Pons (tissue), 1 donor: ENCODE results near the gene ATP11A.

ENCODE experiments used
- DNase-seq: peaks from one replicate; pipeline ENCODE4 v3.0.0-alpha.2; 2016; ENCODE audit warnings: low spot score

ATP11A gene

DNA sequence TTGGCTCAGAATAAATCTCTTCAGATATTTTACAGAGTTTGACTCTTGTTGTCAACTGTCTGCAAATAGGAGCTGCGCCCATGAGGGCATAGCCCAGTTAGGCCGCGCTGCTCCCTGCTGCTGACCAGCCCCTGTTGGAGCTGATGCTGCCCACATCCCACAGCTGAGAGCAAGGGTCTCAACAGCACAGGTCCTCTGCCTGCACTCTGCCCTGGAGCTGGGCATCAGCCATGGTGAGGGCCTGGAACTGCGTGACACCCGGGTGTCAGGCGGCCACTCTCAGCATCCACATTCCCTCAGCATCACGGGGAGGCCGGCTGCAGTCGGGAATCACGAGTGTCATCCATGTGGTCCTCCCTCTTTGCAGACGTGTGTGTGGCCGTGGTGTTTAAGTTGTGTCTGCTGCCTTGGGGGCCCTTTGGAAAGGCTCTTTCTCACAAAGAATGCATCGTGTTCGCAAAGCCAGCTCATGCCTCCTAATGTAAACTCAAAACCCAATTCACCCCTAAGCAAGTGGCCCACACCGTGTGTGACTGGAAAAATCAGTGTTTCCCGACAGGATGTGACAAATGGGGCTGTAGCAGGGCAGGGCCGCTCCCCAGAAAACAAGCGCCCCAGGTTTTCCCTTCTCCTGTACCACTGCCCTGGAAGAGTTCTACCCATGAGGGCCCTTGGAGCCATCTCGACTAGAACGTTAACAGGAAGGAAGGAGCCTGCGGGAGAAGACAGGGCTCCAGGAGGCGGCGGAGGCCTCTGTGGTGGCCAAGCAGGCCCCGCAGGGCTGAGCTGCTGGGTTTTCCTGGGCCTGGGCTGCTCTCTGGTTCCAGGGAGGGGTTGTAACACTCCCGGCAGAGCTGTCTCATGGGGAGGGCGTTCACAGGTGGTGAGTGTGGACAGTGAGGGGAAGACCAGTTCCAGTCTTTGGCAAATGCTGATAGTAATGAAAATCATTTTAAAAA is 20.3 kb downstream of the ATP11A start:
- DNase-seq, result no peak

DNA sequence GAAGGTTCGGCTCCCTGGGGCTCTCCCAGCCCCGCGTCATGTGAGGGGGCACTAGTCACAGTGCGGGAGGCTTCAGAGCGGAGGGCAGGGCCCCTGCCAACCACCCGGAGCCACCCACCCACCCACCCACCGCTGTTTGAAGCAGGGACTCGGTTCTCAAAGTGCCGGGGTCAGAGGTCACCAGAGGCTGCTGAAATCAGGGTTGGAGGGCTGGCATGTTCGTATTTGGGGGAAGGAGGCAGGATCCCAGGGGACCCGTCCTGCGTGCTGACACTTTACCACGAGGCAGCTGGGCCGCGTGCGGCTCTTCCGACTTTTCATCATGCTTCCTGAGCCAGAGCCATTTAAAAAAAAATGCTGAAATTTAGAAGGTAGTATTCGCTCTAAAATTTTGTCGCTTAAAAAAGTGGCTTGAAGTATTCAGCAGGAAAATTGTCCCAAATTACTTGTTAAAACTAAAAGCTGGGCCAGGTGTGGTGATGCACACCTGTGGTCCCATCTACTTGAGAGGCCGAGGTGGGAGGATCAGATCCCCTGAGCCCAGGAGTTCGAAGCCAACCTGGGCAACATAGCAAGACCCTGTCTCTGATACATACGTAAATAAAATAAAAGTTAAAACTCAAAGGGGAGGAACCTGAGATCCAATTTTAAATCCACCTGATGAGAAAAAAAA is 21.2 kb downstream of the ATP11A start:
- DNase-seq, result no peak

DNA sequence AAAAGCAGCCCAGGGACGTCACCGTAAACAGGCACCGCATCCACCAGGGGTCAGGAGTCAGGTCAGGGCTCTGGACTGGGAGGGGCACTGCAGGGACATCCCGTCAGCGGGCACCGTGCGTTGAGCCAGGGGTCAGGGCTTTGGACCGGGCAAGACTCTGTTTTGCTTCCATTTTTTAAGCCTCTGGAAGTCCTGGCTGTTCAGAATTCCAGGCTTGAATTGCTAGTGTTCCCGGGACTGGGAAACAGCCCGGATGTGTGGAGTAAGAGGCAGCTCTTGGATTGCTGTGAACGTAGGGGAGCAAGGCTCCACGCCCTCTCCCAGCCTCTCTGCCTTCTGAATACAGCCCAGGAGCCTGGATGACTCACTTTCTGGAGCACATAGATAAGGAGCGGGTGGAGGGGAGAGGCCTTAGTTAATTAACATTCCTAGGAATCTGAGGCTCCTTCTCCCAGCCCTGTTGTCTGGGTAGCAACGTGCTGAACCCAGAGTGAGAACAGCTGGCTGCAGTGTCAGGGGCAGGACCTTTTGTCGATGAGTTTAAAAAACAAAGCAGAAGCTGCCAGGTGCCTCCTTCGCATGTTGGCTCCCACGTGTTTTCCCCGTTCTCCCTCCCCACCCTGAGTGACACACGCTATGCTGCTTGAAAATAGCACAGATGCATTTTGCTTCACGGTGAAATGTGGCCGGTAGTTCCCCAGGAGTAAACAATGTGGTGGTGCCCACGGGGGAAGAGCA is 21.9 kb downstream of the ATP11A start:
- peak; percentile 54 for DNase-seq

DNA sequence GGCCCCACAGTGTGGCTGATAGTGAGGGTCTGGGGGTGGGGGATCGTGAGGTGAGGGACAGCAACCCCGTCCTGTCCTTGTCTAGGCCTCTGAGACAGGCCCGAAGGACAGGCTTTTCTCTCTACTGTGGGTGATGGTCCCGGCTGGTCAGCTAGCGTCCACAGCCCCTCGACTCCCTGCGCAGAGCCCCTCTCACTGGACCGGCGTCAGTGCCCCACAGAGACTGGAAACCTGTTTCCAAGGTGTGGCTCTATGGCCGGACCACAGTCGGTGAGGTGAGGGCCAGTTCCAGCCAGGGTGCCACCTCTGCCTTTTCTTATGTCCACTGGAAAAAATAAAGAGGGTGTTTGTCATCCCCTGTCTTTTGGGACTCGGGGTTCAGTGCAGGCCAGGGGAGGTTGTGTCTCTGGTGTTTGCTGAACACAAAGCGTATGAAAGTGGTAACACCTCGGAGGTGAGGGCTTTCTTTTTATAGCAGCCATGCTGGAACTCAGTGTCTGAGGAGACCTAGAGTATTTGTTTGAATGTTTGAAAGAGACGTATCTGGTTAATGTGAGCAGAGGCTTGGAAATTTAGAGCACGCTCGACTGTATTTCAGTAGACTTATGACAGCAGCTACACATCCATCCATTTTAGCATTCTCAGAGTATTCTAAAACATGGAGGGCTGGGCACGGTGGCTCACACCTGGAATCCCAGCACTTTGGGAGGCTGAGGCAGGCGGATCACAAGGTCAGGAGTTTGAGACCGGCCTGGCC is 22.8 kb downstream of the ATP11A start:
- no peak for DNase-seq

DNA sequence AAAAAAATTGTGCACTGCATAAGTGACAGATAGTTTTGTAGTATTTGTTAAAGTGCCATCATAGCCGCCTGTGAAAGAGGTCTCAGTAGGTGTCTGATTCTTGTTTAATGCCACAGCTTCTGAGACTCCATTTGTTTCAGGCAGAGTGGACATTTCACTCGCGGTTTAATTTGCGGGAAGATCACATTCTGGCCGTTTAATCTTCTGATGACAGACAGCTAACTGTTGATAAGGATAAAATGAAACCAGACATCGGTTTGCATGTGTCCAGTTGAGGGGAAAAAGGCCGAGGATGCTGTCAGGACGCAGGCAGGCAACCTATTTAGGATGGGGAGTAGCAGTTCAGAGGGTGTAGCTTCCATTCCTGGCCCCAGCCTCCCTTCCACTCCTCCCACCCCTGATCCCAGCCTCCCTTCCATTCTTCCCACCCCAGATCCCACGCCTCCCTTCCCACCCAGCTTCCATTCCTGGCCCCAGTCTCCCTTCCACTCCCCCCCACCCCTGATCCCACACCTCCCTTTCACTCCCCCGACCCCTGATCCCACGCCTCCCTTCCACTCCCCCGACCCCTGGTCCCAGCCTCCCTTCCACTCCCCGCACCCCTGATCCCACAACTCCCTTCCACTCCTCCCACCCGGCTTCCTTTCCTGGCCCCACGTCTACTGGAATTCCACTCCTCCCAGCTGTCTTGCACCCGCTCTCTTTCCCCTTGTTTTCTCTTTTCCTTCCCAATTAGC is 23.8 kb downstream of the ATP11A start:
- DNase-seq, result no peak

DNA sequence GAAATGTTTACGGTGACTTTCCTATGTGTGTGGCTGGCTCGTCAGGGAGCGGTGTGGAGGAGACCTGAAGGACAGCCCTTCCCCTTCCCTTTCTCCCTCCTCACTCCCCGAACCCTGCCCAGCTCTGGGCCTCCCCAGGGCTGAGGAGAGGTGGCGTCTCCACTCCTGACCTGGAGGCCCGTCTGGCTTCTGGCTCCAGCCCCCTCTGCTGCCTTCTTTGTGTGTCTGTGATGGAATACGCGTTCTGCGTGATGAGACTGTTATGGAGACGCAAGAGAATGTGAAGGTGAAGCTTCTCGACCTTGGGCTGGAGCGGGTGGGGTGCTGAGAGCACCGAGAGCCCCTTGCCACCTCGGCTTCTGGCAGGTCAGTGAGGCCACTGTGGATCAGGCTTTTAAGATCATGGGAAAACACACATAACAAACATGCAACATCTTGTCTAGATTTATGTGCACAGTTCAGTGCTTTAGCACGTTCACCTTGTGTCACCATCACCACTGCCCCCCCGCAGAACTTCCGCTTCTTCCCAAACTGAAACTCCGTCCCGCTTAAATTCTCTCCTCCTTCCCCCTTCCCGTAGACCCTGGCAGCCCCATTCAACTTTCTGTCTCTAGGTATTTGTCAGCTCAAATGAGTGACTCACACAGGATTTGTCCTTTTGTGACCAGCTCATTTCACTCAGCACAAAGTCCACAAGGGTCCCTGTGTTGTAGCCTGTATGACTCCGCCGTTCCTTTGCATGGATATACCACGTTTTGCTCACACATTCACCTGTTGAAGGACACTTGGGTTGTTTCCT is 24.7 kb downstream of the ATP11A start:
- DNase-seq, result no peak

DNA sequence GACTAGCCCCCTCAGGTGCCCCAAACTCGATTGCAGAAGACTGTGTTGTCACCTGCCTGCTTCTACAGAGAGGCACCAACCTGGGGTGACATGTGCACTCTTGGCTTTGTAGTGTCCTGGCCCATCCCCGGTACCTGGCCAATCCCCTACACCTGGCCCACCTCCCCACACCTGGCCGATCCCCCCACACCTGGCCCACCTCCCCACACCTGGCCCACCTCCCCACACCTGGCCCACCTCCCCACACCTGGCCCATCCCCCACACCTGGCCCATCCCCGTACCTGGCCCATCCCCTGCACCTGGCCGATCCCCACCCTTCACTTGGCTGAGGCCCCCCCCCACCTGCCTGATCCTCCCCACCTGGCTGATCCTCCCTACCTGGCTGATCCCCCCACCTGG is 25.4 kb downstream of the ATP11A start:
- DNase-seq, result no peak

DNA sequence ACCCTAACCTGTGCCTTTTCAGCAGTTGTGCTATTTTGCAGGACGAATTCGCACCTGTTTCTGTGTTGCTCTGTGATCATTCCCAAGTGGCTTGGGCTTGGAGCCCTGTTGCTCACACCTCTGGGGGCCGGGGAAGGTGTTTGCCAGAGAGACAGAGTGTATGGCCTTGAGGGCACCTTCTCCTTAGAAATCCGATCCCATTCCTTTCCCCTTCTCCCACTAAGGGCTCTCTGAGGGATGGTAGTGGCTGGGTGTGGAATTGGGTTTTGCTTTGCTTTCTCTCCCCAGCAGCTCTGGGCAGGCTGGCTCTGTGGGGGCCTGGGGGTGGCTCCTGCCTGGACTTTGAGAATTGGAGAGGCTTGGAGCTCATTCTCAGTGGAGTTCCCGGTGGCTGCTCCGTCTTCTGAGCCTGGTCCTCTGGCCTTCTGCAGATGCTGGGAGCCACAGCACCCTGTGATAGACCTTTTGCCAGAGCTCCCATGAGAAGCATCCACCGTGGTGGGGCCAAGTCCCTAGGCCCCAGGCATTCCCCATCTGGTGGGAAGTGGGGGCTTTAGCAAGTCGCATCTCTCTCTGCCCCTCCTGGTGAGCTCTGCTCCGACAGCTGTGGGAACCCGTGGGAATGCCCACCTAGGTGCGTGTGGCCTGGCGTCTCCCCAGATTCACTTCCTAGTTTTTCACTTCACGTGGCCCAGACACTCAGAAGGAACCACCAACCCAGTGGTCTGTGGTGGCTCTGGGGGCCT is 26.1 kb downstream of the ATP11A start:
- DNase-seq, result no peak

DNA sequence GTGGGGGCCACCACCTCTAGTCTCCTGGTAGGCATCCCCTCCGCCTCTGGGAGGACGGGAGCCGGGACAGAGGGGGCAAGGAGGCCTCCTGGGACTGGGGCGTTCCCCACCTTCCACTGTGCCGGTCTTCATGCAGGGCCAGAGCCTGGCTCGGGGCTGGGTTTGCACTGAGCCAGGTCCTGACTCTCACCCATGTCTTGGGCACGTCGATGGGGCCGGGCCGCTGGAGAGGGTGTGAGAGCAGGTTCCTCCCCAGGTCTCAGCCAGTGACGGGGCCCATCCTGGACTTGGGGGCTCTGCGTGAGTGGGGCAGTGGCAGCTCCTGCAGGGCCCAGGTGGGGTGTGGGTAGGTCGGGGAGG is 26.6 kb downstream of the ATP11A start:
- DNase-seq, result no peak

DNA sequence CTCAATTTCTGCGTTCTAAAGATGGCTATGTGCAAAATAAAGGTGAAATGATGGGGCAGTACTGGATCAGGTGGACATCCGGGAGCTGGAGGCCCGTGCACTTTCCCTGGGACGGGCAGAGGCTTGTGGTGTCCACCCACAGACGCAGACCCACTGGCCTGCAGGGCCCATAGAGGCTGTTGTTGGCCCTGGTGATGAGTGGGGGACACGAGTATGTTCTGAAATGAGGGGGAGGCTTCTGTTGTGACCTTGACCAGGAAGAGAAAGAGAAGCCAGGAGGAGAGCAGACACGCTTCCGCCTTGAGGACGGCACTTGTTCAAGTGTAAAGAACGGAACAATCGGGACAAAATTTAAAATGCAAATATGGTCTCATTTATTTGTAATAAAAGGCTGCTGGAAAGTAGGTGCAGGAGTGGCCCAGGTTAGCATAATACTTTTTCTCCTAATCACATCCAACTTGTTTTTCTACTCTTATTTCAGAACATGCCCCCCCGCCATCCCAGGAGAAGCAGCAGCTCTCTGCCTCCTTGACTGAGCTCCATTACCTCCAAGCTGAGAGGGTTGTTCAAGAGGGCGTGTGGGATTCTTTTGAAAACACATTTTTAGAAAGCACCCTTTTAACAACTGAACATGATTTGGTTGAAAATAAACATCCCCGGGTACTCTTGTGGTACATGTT is 27.1 kb downstream of the ATP11A start:
- DNase-seq, result no peak

DNA sequence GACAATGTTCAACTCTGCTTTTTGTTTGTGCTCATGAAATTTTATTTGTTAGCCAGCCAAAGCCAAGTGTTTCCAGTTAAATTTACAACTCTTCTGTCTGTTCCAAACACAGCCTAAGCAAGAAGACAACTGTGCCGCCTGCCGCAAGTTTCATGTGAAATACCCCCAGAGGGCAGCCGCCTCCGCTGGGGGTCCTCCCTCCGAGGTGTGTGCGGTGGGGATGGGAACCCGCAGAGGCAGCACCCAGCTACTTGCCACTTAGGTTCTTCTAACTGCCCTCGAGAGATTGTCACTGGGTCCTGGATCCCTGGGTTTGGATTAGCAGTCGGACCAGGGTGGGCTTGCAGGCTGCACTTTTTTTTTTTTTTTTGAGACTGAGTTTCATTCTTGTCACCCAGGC is 28.5 kb downstream of the ATP11A start:
- no peak for DNase-seq

DNA sequence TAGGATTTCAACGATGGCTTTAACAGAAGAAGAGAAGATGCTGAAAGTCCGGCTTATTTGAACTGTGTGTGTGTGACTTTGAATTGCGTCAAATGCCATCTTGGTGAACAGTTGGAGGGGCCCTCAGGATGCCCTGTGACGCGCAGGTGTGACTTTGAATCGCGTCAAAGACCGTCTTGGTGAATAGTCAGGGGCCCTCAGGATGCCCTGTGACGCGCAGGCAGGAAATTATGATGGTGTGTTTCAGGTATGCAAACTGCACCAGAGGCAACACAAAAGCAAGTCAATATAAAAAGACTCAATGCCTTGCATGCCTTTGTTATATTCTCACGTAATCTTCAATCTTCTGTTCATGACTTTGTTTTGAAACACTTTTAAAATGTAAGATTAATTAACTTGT is 29.2 kb downstream of the ATP11A start:
- no peak for DNase-seq

DNA sequence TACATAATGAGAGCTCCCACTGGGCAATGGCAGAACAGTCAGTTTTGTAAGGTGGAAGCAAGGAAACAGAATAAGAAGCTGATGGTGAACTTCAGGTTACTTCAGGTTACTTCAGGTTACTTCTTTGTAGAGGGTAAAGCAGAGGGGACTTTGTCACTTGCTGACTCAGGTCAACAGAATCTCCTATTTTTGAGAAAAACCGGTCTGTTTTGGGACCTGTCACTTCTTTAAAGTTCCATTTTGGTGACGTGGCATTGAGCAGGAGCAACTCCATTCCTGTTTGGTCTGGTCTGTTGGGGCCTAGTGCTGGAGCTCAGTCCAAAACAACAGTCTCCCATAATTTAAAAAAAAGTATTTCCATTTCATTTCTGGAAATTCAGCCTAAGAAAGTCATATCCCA is 29.7 kb downstream of the ATP11A start:
- DNase-seq, result no peak

DNA sequence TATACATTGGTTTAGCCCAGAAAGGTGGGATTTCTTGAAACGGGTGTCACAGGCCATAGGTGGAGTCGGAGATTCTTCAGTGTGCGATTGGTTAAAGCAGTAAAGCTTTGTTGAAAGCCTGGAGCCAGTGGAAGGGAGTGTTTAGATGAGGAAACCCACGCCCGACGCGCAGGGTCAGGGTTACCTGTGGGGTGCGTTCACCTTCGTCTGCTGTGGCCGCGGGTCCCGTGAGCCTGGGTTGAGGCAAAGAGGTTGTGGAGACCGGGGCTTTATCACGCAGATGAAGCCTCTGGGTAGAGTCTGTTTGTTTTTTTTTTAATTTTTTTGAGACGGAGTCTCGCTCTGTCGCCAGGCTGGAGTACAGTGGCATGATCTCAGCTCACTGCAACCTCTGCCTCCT is 30.4 kb downstream of the ATP11A start:
- DNase-seq, result no peak

DNA sequence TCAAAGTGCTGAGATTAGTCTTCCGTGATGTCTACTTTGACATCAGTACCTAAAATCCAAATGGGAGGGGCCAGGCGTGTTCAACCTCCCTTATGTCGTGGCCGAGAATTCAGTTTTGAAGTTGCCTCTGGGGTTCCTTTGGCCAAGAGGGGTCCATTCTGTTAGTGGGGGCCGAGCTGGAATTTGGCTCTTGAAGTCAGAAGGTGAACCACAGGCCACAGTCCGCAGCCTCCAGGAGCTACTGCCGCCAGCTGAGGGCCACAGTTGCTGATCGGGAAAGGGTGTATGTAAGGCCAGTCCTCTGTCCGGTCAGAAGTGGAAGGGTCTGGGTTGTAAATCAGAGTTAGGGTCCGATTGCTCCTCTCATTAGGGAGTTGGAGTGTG is 31.0 kb downstream of the ATP11A start:
- no peak for DNase-seq

DNA sequence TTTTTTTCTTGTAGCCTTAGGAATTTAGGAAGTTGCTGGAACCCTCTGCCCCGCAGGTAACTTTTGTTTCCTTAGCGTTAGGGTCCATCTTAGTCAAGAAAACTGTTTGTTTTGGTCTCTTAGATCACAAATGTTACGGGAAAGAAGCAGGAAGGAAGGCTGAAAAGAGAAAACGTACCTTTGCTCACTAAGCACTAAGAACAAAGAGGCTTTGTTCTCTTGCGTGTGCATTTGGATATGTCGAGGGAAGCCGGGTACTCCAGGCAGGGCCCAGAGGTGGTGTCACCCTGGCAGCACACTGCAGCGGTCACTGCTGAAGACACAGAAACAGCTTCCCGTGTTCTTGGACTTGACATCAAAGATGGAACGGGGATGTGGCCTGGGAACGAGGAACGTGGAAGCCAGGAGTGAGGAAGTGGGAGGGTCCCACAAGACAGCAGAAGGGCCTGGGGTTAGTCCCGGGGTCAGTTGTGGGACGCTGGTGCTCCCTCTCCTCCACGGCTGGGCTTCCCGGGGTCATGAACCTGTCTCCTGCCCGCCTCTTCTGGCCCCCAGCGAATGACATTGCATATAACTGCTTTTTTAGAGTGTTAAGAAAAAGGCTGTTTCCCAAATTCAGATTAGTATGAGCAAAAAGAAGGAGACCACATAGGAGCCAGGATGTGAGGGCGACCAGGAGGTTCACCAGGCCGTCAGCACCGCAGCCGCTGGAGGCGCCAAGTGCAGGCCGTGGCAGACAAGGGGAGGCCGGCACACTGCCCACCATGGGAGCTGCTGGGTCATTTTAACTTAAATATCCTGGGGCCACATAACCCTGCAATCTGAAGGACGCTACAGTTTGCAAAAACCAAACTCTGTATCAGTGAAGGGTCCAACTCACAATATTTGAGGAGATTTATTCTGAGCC is 31.6 kb downstream of the ATP11A start:
- DNase-seq, result no peak

DNA sequence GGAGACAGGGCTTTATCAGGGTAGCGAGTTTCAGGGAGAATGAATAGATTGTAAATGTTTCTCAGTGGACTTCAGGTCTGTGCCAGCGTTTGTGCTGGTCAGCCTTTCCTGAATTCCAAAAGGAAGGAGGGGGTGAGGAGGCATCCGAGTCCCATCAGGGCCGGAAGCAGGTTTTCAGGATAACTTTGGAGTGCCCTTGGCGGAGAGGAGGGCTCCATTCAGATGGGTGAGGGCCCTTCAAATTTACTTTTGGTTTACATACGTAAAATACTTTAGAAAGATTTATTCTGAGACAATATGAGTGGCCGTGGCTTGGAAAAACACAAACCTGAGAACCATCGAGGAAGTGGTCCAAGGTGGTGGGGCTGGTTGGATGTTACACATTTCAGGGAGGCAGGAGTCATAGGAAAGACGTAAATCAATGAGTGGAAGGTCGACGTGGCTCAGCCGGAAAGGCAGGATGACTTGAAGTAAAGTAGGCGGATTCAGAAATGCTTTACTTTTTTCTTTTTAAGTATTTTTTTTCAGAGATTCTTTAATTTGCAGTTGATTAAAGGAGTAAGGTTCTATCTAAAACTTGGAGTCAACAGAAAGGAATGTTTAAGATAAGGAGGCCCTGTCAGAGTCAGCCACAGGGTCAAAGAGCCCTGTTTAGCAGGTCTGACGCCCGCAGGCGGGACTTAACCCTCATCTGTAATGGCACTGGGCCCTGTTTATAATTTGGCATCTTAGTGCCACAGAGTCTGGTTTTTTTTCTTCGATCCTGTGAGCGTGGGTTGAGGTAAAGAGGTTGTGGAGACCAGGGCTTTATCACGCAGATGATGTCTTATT is 32.8 kb downstream of the ATP11A start:
- no peak for DNase-seq
